Measurements from ENCODE around the gene ST14.
"Not testable (repeated sequence)": the region's sequence is repeated elsewhere in the genome, so short reads cannot be mapped to it uniquely, and the experiment has no call there.

The ST14 gene

DNA sequence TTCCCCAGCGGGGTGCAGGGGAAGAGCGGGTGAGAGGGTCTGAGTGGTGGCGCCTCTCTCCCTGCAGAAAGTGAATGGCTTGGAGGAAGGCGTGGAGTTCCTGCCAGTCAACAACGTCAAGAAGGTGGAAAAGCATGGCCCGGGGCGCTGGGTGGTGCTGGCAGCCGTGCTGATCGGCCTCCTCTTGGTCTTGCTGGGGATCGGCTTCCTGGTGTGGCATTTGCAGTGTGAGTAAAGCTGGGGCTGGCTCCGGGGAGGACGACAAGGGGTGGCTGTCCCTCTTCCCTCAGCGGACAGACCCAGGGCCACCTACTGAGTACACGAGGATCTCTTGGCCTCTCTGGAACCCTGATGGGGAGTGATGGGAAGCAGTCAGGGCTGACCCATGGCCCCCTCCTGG lies 28.5 kb downstream of the ST14 start:
- DNase-seq (ENCODE audit: low spot score): no peak

DNA sequence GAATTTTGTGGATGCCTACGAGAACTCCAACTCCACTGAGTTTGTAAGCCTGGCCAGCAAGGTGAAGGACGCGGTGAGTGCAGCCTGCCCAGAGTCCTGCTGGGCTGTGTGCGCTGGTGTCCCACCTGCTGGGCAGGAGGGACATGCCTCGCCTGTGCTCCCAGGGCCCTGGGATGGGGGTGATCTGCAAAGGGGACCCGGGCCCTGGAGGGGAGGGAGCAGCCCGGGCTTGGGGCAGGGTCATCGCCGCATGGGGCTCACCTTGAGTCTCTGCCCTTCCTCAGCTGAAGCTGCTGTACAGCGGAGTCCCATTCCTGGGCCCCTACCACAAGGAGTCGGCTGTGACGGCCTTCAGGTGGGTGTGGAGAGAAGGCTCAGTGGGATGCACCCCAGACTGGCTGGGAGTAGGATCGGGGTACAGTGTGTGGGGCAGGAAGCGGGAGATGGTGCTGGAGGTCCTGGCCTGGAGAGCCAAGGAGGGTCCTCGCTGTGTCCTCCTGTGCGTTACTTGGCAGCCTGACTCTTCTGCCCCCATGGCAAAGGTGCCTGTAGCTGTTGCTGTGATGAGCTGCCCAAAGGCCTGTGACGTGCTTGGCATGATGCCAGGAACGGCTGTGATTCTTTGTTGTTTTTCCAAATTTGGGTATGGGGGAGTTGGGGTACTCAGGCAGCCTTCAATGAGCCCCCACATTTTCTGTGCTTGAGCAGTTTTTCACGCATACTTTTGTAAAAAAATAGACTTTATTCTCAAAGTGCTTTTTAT lies 29.2 kb downstream of the ST14 start:
- DNase-seq (ENCODE audit: low spot score): no peak

DNA sequence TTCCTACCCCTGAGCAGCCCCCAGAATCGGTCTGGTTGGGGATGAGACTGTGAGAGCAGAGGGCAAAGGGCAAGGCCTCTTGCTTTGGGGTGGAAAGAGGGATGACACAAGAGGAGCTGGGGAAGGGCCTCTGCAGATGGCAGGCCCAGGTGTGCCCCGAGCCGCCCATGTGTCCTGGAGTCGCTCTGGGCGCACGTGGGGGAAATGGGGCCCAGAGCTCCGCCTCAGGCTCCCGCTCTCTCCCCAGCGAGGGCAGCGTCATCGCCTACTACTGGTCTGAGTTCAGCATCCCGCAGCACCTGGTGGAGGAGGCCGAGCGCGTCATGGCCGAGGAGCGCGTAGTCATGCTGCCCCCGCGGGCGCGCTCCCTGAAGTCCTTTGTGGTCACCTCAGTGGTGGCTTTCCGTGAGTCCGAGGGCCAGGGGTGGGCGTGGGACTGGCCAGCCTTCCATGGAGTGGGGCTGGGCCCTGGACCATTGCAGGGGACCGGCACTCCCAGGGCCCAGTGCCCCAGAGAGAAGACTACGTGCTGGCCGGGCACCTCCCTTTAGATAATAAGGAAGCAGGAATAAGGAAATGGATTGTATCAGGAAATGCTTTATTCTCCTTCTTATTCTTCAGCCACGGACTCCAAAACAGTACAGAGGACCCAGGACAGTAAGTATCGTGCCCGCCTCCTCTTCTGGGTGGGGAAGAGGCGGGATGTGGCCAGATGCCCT lies 30.1 kb downstream of the ST14 start:
- no peak for DNase-seq (ENCODE audit: low spot score)

DNA sequence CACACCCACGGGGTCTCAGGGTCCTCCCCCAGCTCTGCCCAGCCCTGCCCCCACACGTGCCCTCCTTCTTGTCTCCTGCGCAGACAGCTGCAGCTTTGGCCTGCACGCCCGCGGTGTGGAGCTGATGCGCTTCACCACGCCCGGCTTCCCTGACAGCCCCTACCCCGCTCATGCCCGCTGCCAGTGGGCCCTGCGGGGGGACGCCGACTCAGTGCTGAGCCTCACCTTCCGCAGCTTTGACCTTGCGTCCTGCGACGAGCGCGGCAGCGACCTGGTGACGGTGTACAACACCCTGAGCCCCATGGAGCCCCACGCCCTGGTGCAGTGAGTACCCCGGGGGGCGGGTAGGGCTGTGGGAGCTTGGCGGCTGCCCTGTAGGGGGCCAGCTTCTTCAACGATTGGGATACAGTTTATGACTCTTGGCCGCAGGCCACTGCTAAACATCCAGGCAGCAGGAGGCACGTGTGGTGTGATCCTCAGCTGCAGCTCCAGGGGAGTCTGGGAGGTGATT lies 30.8 kb downstream of the ST14 start:
- no peak for DNase-seq (ENCODE audit: low spot score)

DNA sequence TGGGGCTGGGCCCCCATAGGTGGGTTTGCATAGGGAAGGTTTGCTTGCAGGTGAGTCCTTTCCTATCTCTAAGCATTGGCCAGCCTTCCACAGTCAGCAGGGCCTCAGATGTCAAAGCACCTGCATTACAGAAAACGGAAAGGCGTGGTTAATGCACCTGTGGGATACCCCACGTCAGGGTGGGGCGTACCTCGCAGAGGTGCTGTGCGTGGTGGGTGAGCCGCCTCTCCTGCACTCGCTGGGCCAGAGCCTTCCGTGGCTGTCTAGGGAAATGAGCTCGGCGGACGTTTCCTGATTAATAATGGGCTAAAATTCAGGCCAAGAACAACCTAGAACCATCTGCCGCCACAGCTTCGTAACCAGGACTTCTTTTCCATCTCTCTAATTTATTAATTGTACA lies 32.3 kb downstream of the ST14 start:
- DNase-seq (ENCODE audit: low spot score): no peak

DNA sequence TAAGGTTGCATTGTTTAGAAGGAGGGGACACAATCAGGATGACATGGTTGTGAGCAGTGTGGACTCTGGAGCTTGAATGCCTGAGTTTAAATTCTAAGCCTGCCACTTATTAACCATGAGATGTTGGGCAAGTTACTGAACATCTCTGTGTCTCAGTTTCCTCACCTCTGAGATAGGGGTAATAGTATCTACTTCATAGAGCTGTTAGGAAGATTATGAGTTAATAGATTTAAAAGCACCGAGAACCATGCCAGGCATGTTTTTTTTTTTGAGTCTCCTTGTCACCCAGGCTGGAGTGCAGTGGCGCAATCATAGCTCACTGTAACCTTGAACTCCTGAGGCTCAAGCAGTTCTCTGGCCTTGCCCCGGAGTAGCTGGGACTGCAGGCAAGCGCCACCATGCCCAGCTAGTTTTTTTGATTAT lies 33.3 kb downstream of the ST14 start:
- no peak for DNase-seq (ENCODE audit: low spot score)

DNA sequence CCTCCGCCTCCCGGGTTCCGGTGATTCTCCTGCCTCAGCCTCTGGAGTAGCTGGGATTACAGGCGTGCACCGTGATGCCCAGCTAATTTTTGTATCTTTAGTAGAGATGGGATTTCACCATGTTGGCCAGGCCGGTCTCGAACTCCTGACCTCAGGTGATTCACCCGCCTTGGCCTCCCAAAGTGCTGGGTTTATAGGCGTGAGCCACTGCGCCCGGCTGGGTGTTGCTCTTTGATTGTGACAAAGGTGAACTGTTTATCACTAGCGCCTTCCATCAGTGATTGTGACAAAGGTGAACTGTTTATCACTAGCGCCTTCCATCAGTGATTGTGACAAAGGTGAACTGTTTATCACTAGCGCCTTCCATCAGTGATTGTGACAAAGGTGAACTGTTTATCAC lies 34.0 kb downstream of the ST14 start:
- DNase-seq (ENCODE audit: low spot score): not testable (repeated sequence)

DNA sequence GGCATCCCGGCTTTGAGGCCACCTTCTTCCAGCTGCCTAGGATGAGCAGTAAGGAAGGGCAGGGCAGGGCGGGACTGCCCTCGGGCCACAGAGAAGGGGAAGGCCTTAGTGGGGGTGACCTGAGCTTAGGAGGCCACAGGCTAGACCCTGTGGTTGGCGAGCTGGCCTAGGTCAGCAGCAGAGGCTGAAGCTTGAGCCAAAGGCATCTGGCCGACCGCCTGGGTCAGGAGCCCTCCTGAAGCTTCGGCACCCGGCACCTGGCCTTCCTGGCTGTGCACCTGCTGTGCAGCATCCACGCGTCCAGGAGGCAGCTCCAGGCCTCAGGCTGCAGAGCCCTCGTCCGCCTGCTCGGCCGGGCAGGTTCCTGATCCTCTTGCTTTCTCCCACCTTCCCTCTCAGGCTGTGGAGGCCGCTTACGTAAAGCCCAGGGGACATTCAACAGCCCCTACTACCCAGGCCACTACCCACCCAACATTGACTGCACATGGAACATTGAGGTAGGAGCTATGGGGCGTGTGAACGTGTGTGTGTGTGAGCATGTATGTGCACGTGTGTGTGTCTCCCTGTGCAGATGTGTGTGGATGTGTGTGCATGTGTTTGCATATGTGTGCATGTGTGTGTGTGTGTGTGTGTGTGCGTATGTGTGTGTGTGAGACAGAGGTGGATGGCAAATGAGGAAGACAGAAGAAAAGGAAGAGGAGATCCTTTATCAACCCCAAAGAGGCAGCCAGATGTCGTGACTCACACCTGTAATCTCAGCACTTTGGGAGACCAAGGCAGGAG lies 34.9 kb downstream of the ST14 start:
- no peak for DNase-seq (ENCODE audit: low spot score)

DNA sequence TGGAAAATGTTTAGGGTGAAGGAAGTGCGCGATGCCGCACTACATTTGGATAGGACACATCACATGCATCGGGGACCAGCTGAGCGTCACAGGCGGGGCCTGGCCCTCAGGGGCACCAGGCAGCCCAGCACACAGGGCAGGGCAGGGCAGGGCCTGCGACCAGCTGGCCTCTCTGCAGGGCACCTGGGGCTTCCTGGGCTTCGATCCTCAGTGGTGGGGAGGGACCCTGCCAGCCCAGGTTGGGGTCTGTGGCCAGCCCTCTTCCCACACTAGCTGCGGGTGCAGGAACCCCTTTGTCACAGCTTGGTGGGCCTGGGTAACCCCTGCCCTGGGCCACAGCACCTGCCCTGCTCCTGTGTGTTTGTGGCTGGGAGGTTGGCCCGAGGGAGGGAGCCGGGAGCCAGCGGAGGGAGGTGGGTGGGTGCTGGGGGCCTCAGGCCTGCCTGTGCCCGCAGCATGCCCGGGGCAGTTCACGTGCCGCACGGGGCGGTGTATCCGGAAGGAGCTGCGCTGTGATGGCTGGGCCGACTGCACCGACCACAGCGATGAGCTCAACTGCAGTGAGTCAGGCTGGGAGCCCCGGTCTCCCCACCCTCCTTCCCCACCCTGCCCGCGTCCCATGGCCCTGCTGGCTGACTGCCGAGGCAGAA lies 37.9 kb downstream of the ST14 start:
- DNase-seq (ENCODE audit: low spot score): peak; percentile 35

DNA sequence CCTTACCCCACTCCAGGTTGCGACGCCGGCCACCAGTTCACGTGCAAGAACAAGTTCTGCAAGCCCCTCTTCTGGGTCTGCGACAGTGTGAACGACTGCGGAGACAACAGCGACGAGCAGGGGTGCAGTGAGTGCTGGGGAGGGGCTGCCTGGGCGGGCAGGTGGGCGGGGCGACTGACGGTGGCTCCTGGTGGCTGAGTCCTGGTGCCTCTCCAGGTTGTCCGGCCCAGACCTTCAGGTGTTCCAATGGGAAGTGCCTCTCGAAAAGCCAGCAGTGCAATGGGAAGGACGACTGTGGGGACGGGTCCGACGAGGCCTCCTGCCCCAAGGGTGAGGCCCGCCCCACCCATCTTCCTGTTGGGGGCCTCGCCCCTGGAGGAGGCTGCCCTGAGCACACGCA lies 38.7 kb downstream of the ST14 start:
- DNase-seq (ENCODE audit: low spot score): no peak

DNA sequence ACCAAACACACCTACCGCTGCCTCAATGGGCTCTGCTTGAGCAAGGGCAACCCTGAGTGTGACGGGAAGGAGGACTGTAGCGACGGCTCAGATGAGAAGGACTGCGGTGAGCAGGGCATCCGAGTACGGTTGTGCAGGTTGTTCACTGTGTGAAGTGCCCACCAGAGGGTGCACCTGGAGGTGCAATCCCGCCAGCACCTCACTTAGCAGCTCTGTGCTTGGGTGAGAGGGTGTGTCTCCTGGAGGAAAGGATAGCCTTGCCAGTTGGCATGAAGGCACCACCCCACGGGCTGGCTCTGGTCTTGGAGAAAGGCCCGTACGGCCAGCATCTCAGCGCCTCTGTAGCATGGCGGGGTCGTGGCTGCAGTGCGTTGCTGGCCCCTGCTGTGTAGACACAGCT lies 39.4 kb downstream of the ST14 start:
- no peak for DNase-seq (ENCODE audit: low spot score)

DNA sequence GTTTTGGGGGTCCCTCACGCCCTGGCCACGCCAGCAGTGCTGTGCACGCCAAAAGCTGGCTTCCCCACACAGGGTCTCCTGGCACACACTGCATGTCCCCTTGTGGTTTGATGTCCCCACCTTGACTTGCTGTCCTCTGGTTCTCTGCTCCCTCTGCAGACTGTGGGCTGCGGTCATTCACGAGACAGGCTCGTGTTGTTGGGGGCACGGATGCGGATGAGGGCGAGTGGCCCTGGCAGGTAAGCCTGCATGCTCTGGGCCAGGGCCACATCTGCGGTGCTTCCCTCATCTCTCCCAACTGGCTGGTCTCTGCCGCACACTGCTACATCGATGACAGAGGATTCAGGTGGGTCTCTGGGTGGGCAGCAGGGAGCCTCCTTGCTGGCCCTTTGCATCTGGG lies 40.2 kb downstream of the ST14 start:
- no peak for DNase-seq (ENCODE audit: low spot score)

DNA sequence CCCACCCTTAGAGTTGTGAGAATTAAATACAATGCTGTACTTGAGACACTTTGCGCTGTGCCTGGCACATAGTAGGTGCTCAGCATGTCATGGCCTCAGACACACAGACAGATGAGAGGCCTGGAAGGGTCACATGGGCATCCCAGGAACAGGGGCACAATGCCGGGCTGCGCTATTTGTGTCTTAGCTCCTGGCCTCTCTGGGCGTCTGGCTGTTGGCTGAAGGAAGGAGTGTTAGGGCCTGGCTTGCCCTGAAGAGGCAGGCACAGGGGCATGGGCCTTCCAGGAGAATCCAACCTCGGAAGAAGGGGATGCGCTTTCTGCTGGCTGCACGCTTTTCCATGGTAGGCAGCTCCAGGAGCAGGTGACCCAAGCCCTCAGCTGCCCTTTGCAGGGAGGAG lies 41.4 kb downstream of the ST14 start:
- DNase-seq (ENCODE audit: low spot score): no peak

DNA sequence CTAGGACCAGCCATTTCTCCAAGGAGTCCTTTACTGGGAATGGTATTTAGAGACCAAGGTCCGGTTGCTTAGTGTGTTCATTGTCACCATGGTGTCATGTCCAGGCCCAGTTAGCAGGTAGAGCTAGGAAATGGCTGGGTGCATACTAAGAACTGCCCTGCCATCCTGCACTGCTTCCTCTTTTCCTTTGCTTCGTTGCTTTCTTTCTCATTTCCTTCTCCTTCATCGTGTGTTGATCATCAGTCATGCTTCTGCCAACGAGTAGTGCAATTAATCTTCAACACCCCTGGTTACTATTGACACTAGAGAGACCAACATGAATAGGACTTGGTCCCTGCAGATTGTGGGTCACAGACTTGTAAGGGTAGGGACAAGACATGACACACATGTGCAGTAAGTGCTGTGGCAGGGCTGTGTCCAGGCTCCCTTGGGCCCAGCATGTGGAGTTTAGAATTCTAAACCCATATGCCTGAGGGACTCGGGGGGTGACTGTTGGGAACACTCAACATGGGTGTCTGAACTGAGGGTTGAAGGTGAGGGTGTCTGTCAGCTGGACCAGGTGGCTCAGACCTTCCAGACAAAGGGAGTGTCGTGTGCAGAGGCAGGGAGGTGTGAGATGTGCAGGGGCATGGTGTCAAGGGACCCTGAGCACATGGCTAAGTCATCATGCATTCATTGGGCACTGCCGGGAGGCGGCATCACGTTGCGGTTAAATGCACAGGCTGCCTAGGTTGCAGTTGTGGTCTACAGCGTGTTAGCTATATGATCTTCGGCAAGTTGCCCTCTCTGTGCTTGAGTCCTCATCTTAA lies 42.6 kb downstream of the ST14 start:
- DNase-seq (ENCODE audit: low spot score): no peak

DNA sequence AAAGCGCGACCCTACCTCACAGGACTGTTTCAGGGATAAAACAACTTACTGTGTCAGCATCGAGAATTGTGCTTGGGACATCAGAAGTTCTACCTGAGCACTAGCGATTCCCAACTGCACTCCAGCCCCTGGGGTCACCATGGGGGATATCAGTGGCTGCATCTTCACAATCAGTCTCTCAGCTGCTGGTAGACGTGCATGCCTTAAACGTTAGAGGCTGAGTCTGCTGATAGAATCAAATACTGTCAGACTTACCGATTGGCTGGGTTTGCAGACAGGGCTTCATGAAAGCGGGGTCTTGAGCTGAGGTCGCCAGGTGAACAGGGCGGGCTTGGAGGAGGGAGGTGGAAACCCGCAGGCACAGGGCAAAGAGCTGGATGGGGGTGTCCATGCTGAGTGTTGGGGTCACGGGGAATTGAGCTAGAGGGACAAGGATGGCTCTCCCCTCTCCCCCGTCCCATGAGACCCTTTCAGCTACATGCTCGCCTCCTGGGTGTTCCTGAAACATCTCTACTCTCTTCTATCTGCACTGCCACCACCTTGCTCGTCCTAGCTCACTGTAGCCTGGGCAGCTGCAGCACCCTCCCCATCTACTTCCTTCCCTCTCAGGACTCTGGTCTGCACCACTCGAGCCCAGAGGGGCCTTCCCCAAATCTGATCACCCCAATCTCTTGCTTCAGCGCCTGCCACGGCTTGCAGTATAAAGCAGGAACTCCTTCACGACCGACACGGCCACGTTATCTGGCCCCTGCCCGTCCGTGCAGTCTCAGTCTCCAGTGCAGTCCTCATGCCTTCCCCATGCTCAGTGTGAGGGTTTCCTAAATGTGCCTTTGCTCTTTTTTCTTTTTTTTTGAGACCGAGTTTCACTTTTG lies 43.5 kb downstream of the ST14 start:
- no peak for DNase-seq (ENCODE audit: low spot score)

DNA sequence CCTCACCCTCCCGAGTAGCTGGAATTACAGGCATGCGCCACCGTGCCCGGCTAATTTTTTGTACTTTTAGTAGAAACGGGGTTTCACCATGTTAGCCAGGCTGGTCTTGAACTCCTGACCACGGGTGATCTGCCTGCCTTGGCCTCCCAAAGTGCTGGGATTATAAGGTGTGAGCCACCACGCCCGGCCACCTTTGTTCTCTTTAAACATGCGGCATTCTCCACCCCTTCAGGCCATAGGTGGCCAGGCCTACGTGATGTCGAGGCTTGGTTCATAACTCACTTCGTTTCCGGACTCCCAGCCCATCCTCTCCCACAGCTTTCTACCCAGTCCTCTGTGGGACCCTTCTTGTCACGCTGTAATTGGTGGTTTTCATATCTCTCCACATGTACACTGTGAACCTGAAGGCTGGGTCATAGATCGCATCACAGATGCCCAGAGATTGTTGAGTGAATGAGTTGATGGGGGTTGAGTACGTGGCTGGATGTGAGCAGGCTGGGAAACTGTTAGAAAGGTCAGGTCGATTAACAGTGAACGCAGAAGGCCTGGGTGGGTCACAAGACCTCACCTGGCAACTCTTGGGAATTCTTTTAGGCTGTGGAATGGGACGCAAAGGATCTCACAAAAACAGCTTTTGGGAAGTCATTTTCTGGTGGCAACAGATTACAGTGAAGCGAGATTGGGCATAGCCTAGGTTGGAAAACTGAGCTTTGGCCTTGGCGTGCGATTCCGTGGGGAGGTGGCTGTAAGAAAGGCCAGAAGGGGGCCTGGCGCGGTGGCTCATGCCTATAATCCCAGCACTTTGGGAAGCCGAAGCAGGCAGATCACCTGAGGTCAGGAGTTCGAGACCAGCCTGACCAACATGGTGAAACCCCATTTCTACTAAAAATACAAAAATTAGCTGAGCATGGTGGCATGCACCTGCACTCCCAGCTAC lies 44.5 kb downstream of the ST14 start:
- no peak for DNase-seq (ENCODE audit: low spot score)

DNA sequence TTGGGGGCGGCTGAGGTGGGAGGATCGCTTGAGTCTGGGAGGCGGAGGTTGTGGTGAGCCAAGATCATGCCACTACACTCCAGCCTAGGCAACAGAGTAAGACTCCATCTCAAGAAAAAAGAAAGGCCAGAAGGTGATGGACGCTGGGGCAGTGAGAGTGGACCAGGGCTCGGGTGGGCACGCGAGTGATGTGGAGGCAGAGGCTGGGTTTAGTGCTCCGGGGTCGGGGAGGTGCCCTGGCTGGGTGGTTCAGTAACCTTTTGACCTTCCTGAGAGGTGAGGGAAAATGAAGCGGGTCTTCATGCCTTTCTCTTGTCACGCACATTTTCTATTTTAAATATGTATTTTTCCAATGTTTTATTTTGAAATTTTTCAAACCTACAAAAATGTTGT lies 45.1 kb downstream of the ST14 start:
- no peak for DNase-seq (ENCODE audit: low spot score)

DNA sequence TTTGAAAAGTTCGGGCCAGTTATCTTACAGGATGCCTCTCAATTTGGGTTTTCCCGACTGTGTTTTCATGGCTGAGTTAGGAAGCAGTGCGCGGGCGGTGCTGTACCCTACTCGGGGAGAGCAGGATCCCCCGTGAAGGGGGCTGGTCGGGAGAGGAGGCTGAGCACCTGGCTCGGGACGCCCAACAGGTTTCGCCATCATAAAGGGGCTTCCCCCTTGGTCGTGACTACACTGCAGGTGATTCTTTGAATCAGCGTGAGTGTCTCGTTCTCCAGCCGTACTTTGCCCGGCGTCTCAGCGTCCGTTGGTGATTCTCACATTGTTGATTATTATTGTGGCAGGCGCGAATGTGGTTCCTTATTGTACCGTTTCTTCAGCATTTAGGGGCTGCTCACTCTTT lies 46.6 kb downstream of the ST14 start:
- DNase-seq (ENCODE audit: low spot score): no peak

Measured in AG20443 (cell line).